Right renal pelvis (tissue), 4 donors: ENCODE measurements around the gene WDR12. TPM values are rescaled to one million over a fixed set of nuclear protein-coding genes. Genes with fewer than 3 reads are reported as not detected.

Experiments used
- polyA plus RNA-seq, 4 donors: library from polyadenylated mRNA; unstranded; fragments of 120-200 nt; gene quantifications; one replicate each; pipeline ENCODE4 v1.2.1, GENCODE V29; 2013; ENCODE audit not compliant: insufficient read length in 4 of 4

WDR12 gene
- polyA plus RNA-seq, 4 donors, result 107 to 125 (median 111) TPM

Other genes starting within 250 kb of the WDR12 start
- 10 to 100 TPM; 12.3 to 15.8 (median 15.1) TPM for gene ICA1L, start 39.9 kb downstream of the WDR12 start, polyA plus RNA-seq
- 10 to 100 TPM; 10.4 to 17.8 (median 16.9) TPM for gene CARF, start 602 bp upstream of the WDR12 start, polyA plus RNA-seq
- gene NBEAL1, start 103.2 kb upstream of the WDR12 start, polyA plus RNA-seq, result 10 to 100 TPM; 10.5 to 16.5 (median 13.0) TPM